Activated T-cell treated with anti-CD3 and anti-CD28 coated beads, Interleukin-2, amount 50 U/mL, for 48 hours (primary cell): ENCODE measurements around the gene NRN1.
"Not testable (repeated sequence)": the region's sequence is repeated elsewhere in the genome, so short reads cannot be mapped to it uniquely, and the experiment has no call there.

Experiments used
- DNase-seq, 2 experiments: peaks; one replicate each; pipeline ENCODE4 v3.0.0-alpha.2; 2020

NRN1 gene

GRCh38 chr6:5981126-5982026 lies 25.3 kb downstream of the NRN1 start:
- DNase-seq = no peak

DNA sequence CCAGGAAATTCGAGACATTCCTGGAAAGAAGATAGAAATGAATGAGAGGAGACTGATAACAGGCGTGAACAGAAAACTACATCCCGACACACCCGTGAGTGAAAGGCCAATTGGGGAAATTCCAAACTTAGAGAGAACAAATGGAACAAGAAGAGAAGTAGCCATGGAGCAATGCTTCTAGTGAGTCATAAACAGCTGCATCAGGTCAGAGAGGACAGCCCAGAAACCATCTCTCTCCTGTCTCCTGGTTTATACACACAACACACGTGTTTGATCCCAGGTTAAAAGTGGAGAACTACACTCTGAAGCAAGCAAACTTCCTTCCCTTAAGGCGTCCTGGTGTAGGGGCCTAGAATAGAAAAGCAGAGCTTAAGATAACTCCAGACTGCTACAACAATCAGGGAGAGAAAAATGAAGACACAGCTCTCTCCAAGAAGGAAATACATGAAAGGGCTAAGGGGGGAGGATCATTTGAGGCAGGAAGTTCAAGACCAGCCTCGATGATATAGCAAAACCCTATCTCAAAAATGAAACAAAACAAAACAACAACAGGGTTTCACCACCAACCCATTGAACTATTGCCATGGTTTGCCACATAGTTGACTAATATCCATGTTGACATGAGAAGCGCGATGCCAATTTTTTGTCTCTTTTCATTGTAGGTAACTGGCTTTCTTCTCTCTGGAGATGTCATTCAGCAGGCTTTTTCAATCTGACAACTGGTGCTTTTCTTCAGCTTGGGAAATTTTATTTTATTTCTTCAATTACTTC lies 26.9 kb downstream of the NRN1 start:
- DNase-seq = no peak

- DNase-seq = no peak
These were observed 29.9 kb downstream of the NRN1 start for GRCh38 chr6:5976811-5977210.

DNA sequence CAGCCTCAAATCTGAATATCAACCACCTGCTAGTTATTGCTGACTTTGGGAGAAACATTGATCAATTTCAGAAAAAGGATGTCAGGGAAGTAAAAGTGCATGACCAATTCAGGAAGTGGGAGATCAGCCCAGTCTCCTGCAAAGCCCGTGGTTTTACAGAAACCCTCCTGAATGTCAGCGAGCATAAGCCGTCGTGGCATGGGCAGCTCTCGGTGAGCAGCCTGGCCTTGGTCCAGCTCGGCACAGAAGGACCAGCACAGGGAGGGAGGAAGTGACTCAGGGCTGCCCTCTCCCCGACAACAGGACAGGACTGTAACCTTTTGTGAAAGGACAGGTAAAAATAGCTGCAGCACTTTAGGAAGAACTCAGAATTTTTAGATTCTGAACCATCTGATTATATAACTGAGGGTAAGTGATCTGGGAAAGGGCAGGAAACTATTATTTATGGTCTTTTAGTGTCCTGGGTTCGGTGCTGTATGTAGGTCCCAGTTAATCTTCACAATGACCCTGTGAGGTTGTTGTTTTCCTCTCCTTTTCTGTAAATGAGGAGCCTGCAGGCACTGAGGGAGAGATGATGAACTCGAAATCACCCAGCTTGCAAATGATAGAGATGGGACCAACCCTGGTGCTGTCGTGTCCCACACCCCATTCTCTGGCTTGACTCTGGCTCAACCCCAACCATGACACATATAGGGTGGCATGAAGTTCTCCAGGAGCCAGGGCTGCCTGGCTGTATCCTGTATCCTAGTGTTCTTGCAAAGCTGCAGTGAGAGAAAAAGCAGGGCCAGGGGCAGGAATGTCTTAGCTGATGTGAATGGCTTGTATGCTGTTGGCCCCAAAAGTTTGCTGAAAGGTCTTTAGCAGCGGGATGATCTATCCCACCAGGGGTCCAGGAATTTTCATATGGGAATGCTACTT lies 37.6 kb downstream of the NRN1 start:
- DNase-seq = no peak

- not testable (repeated sequence) for DNase-seq
These were observed 38.7 kb downstream of the NRN1 start for GRCh38 chr6:5968036-5968435.

DNA sequence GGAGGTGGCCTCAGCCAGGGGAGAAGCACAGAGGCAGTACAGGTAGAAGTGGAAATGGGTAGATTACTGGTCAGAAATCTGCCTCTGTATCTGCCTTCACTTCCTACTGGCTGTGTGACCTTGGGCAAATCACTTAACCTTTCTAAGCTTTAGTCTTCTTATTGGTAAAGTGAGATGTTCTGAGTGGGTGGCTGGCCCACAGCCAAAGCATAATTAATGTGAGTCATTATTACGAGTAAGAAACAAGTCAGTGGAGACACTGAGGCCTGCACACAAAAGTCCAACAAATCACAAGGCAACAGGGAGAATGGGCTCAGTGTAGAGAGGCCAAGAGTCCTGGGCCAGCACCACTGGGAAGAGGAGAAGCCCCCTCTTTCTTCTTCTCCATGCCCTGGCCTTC lies 39.1 kb downstream of the NRN1 start:
- peak; percentile 60 to 65 for DNase-seq

GRCh38 chr6:5962794-5963193 lies 43.9 kb downstream of the NRN1 start:
- DNase-seq = no peak

- no peak for DNase-seq
These were observed 44.9 kb downstream of the NRN1 start for GRCh38 chr6:5961836-5962235.

DNA sequence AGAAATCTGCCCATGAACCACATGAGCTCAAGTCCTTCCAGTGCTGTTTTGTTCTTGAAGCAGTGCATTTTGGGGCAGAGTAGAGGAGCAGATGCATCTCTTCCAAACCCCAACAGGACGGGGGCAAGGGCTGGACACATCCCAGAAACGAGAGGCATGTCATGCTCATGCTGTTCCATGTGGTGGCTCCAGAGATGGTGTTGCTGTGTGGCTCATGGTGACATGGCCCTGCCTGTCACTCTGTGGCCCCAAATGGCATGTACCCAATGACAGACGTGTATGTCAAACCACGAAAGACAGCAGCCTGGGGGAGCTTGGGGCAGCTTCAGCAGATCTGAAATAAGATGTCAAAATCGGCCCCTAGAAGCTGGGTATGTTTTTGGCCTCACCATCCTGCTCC lies 46.3 kb downstream of the NRN1 start:
- DNase-seq = no peak

GRCh38 chr6:5958921-5959320 lies 47.8 kb downstream of the NRN1 start:
- no peak for DNase-seq

DNA sequence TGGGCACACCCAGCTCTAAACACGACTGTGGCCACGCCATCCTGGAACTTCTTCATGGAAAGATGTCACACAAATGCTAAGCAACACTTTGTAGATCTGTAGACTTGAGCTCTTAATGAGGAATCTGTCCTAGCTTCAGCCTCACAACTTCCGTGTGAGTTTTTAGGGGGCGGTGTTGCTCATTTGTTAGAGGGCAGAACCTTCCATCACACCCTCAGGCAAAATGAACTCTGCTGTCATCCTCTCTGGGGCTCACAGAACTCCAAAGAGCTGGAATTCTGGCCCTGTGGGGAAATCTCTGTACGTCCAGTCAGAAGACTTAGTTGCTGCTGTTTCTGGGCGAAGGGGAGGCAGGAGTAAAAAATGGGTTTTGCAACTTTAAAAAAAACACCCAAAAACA lies 49.8 kb downstream of the NRN1 start:
- DNase-seq = no peak

GRCh38 chr6:5950361-5950785 lies 56.4 kb downstream of the NRN1 start:
- peak; percentile 44 to 52 for DNase-seq
